CD4-positive, alpha-beta T cell treated with Interleukin-15 for 1 hour (primary cell): ENCODE measurements around the gene RCOR1.
"Not testable (repeated sequence)": the region's sequence is repeated elsewhere in the genome, so short reads cannot be mapped to it uniquely, and the experiment has no call there.

Source experiments
- DNase-seq: peaks from one replicate; pipeline ENCODE4 v3.0.0-alpha.2; 2020

Gene RCOR1

GRCh38 chr14:102591944-102592762, at the start of gene RCOR1:
RCOR1 (plus strand) TSS chr14:102592649; CDS start chr14:102592887, 238 bp downstream.
- peak; percentile 98 for DNase-seq

- no peak for DNase-seq
Observed at GRCh38 chr14:102544046-102544746, 48.3 kb upstream of the RCOR1 start.

DNA sequence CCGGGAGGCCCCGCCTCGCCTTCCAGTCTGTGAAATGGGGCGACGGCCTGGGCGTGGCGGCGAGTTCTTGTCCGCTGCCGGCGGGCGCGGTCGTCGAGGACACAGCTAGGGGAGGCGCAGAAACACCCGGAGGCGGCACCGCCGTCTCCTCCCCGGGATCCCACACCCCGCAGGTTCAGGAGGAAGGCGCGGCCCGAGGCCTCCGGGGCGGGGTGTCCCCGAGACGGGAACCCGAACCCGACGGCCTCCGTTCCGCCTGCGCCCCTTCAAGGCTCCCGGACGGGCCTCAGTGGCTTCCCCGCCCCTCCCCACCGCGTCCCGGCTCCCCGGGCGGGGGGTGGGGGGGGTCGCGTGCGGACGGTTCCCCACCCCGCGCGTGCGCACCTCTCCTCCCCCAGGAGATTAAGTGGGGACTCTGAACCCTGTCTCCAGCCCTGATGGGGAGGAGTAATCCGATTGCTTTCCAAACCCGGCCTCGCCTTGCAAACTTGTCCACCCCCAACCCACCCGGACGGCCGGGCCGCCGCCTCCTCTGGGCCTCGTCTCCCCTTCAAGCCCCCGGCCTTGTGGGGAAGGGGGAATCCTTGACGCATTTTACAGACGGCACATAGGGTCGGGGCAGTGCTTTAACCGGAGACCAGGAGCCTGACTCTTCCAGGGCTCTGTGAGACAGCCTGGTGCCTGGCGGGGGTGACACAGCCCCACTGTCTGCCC, 47.5 kb upstream of the RCOR1 start:
- no peak for DNase-seq

- DNase-seq, result no peak
Observed at GRCh38 chr14:102545461-102546265, 46.8 kb upstream of the RCOR1 start.

GRCh38 chr14:102548616-102549240, 43.7 kb upstream of the RCOR1 start:
- DNase-seq, result no peak

GRCh38 chr14:102550927-102551401, 41.5 kb upstream of the RCOR1 start:
- DNase-seq, result not testable (repeated sequence)

DNA sequence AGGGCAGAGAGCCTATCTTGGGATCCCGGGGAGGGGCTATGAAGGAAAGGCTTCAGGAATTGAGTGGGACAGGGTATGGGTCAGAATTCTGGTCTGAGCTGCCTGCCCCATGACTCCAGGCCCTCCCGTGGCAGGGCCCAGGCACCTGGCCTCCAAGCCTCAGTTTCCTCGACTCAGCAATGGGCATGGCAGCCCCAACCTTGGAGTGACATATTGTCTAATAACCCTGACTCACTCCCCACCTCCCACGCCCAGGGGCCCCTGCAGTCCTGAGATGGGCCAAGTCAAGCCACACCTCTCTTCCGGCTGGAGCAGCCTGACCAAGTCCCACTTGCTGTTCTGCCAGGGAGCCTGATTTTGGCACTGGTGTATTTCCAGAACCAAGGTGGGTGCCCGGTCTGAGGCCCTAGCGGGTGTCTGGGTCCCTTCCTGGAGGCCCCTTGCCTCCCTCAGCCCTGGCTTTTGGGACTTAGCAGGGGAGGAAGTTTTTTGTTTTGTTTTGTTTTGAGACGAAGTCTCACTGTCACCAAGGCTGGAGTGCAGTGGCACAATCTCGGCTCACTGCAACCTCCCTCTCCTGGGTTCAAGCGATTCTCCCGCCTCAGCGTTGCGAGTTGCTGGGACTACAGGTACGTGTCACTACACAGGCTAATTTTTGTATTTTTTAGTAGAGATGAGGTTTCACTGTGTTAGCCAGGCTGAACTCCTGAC, 40.3 kb upstream of the RCOR1 start:
- no peak for DNase-seq

GRCh38 chr14:102554821-102555819, 37.3 kb upstream of the RCOR1 start:
- DNase-seq, result peak; percentile 55

DNA sequence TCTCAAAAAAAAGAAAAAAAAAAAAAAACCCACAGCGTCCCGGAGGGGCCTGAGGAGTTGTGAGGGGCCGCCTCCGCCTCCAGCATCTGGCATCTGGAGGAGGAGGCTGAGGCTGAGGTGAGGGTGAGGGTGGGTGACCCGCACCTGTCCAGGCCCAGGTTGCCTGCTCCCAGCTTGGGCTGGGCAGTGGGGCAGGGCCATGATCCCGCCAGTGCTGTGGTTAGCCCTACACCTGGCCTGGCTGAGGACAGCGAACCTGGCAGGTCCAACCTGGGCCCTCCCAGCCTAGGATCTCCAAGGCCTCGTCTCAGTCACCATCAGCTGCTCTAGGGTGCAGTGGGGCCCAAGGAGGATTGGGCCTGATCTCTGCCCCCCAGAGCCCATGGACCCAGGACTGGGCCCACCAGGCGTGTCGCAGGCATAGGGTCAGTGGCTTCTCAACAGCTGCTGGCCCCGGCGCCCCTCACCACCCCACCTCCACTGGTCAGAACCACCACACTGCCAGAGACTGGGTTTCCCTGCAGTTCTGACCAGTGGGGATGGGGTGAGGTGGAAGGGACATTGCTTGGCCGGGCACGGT, 36.3 kb upstream of the RCOR1 start:
- DNase-seq, result no peak

GRCh38 chr14:102557434-102558226, 34.8 kb upstream of the RCOR1 start:
- DNase-seq, result no peak

GRCh38 chr14:102558556-102558955, 33.9 kb upstream of the RCOR1 start:
- no peak for DNase-seq

DNA sequence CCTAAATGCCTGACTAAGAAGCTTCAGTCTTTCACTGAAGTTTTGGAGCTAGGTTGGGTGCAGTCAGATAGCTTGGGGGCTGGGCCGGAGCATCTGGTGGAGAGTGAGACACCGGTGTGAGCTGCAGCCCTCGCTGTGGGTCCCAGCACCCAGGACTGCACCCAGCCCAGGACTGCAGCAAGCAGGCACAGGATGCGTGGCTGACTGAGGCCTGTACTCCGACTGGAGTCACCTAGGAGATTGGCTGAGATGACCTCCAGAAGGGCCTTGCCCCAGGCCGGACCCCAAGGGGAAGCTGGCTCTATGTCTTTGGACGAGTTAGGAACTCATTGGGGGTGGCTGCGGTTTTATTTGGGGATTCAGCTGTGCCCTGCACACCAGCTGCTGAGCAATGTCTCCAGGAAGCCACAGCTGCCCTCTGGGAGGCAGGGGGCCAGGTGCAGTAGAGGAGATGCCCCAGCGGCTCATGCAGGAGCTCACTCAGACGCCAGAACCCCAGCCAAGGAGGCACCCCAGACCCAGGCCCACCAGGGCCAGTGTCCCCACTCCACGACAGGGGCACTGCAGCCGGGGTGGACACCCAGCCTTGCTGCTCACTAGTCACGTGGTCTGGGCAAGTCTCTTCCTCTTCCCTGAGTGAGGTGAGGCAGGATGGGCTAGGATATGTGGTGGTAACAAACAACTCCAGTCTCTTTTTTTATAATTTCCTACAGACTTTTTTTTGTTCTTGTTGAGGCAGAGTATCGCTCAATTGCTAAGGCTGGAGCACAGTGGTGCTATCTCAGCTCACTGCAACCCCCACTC, 31.8 kb upstream of the RCOR1 start:
- DNase-seq, result no peak

DNA sequence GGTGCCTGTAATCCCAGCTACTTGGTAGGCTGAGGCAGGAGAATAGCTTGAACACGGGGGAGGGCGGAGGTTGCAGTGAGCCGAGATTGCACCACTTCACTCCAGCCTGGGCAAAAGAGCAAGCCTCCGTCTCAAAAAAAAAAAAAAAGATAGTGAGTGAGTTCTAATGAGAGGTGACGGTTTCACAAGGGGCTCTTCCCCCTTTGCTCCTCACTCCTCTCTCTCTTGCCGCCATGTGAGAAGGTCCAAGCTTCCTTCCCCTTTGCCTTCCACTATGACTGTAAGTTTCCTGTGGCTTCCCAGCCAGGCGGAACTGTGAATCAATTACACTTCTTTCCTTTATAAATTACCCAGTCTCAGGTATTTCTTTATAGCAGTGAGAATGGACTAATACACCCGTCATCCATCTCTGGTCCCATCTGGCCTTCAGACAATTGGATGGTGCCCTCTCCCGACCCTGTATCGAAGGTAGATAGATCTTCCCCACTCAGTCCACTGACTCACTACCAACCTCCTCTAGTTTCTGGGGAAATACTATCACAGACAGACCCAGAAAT, 27.0 kb upstream of the RCOR1 start:
- peak; percentile 66 for DNase-seq

GRCh38 chr14:102565959-102566358, 26.5 kb upstream of the RCOR1 start:
- no peak for DNase-seq

DNA sequence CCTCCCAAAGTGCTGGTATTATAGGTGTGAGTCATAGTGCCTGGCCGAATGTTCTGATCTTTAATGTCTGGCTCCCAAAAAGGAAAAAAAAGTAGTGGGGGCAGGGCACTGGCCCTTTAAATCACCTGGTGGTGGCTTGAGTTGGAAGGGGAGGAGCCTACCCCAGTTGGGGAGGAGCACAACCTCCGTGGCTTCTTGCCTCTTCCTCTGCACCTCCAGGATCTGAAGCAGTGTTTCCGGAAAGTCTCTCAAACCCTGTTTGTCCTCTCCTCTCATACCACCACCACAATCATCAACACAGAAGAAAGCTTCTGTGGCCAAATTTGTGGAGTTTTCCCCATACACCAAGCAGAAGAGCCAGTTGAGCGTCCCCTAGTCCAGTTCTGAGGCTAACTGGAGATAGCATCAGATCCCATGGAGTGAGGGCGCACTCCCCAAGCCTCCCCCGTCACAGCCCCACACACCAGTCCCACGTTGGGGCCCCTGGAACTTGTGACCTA, 24.3 kb upstream of the RCOR1 start:
- peak; percentile 54 for DNase-seq

GRCh38 chr14:102570334-102570995, 22.0 kb upstream of the RCOR1 start:
- no peak for DNase-seq

DNA sequence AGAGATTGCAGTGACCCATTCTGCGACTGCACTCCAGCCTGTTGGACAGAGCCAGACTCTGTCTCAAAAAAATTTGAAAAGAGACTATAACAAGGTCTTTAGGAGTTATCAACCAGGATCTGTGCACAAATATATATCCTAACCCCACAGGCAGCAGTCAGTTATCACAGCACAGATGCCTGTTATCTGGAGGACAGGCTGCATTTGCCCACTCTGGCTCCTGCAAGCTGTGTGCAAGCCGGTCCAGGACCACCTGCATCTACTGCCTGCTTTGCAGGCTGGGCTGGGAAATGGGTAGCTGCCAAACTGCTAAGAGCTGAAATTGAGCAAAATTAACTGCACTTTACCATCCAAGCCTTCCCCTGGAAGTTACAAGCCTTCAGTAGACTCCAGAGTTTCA, 21.4 kb upstream of the RCOR1 start:
- no peak for DNase-seq
